ENCODE measurements around the gene TNFRSF19.

Gene TNFRSF19

DNA sequence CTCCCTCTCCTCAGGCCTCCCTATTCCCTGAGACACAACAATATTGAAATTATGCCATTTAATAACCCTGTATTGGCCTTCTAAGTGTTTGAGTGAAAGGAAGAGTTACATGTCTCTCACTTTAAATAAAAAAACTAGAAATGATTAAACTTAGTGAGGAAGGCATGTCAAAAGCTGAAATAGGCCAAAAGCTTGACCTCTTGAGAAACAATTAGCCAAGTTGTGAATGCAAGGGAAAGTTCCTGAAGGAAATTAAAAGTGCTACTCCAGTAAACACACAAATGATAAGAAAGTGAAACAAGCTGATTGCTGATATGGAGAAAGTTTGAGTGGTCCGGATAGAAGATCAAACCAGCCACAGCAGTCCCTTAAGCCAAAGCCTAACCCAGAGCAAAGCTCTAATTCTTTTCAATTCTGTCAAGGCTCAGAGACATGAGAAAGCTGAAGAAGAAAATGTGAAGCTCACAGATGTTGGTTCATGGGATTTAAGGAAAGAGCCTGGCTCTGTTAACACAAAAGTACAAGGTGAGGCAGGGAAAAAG is 127.6 kb downstream of the TNFRSF19 start:
- no peak overlapping the region for H3K4me3 ChIP-seq (ENCODE audit: low read length)
- DNase-seq (ENCODE audit: low read depth, low spot score): no peak

DNA sequence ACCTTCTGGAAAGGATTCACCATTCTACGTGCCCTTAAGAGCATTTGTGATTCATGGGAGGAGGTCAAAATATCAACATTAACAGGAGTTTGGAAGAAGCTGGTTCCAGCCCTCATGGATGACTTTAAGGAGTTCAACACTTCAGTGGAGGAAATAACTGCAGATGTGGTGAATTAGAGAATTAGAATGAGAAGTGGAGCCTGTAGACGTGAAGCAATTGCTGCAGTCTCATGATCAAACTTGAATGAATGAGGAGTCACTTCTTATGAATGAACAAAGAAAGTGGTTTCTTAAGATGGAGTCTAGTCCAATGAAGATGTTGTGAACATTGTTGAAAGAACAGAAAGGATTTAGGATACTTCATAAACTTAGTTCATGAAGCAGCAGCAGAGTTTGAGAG is 129.1 kb downstream of the TNFRSF19 start:
- DNase-seq (ENCODE audit: low read depth, low spot score): no peak

DNA sequence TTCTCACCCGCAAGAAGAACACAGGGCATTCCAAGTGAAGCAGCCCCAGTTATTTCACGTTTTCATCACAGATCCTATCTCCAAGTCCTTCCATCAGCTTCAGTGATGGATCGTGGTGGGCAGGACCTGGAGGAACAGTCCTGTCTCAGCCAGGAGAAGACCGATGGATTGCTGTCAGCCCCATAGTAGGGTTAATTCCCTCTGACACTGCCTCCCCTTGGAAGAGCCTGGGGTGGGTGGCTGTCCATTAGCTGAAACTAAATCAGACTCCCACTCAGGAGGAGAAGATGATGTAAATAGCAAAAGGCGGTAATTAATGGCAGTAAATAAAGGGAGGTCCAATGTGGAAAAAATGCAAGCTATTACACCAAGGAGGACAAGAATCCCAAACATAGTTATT is 131.0 kb downstream of the TNFRSF19 start:
- H3K4me3 ChIP-seq (ENCODE audit: low read length): no peak overlapping the region
- no peak for DNase-seq (ENCODE audit: low read depth, low spot score)

More for the DNA sequence above, 129.1 kb downstream of the TNFRSF19 start:
- no peak overlapping the region for H3K4me3 ChIP-seq (ENCODE audit: low read length)

DNA sequence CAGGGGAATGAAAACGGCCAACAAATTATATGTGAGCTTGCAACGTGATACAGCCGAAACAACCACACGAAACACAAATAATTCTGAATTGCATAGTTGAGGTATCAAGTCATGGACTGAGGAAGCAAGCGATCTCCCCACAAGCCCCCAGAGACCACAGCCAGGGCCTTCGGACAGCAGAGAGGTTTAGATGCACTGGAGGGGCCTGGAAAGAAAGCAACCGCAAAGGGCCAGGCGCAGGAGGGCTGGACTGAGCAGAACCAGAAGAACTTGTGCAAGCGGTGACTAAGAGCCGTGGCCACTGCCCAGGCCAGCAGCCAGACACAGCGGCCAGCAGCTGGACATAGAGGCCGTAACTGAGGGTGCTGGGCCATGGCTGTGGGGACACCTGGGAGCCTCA is 131.4 kb downstream of the TNFRSF19 start:
- no peak for DNase-seq (ENCODE audit: low read depth, low spot score)
- H3K4me3 ChIP-seq (ENCODE audit: low read length): no peak overlapping the region

DNA sequence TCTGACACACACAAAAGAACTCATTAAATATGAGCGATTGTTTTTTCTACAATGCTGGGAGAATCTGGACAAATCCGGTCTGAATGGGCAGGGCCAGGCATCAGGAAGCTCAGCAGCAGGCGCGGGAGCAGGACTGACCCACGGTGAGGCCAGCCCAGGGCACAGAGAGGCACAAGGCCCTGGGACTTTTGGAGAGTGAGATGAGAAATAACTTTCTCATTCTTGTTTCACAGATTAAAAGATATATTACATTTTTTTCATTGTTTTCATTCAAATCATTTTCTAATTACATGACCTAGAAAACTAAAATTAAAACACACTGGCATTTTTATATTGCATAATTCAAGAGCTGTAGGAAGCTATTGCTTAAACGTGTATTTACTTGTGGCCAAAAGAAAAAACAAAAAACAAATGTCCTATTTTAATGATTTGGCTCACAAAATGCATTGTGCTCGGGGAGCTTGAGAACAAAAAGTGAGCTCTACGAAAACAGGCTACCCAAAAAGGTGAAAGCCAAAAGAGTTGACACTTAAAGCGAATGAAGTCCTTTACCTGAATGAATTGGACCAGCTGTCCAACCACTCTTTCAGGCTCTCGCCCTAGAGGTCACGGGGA is 133.1 kb downstream of the TNFRSF19 start:
- H3K4me3 ChIP-seq (ENCODE audit: low read length): no peak overlapping the region
- no peak for DNase-seq (ENCODE audit: low read depth, low spot score)

DNA sequence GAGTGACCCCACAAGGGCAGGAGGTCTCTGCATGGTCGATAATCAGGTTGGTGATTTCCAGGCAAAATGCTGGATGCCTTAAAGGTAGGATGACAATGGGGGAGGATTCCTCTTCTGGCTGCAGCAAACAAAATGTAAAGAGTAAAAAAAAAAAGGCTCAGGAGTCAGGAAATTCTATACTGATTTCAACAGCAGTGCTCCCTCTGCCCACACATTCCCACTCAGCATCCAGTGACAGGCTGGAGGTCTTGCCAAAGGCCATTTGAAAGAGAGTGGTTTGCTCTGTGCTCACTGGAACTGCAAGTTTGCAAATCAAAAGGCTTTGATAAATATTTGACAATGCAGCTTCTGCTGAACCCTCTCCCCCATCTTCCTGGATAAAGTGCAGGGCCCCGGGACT is 135.4 kb downstream of the TNFRSF19 start:
- H3K4me3 ChIP-seq (ENCODE audit: low read length): no peak overlapping the region
- no peak for DNase-seq (ENCODE audit: low read depth, low spot score)

DNA sequence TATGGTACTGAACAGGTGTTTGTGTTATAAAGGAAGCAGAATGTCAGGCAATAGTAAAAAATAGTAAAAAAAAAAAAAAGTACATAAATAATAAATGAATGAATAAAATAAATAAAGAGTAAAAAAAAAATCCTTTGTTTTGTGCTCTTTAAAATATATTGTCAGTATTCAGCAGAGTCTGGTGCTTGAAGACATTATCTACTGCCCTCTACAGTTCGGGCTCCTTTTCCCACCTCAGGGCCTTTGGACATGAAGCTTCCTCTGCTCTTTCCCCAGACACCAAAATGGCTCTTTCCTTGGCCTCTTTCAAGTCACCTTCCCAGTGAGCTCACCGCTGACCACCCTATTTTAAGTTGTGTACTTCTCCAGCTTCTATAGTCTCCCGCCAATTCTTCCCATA is 137.5 kb downstream of the TNFRSF19 start:
- no peak overlapping the region for H3K4me3 ChIP-seq (ENCODE audit: low read length)
- DNase-seq (ENCODE audit: low read depth, low spot score): no peak

DNA sequence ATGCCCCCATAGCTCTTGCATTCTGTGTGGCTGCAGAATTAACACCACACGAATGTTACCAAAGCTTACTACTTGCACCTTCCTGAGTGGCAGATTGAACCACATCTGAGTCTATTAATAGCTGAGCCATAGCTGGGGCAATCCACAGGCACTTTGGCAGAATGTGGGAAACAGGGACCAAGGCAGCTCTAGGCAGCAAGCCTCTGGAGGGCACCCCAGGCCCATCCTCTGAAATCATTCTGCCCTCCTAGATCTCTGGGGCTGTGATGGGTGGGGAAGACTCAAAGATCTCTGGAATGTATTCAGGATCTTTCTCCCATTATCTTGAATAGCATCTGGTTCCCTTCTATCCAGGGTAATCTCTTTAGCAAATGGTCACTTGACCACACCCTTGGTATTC is 139.3 kb downstream of the TNFRSF19 start:
- no peak for DNase-seq (ENCODE audit: low read depth, low spot score)
- no peak overlapping the region for H3K4me3 ChIP-seq (ENCODE audit: low read length)

DNA sequence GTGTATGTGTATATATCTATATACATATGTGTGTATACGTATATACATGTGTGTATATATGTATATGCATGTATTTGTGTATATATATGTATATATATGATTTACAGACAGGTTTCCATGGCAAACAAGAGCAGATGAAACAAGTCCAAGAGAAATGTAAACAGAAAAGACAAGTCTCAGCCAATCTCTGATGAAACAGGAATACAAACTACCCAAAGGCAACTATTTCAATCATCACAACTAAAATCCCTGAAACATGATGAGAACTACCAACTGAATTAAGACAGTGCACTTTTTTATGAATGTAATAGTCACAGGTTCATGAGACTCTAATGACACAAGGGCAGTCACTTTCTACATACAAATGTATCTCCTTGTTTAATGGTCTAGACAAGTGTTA is 140.2 kb downstream of the TNFRSF19 start:
- no peak overlapping the region for H3K4me3 ChIP-seq (ENCODE audit: low read length)
- DNase-seq (ENCODE audit: low read depth, low spot score): no peak

DNA sequence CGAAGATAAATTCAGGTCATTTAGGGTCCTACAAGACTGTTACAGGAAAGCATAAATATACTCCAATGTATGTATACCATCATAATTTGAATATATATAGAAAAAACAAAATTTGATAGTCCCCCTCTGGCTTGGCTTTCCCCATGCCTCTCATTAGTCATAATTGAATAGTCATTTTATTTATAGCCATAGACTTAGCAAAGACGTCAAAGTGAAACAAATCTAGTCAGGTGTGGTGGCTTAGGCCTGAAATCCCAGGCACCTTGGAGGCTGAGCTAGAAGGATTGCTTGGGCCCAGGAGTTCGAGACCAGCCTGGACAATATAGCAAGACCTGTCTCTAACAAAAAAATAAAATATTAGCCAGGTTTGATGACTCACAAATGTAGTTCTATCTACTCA is 141.1 kb downstream of the TNFRSF19 start:
- no peak overlapping the region for H3K4me3 ChIP-seq (ENCODE audit: low read length)
- no peak for DNase-seq (ENCODE audit: low read depth, low spot score)

DNA sequence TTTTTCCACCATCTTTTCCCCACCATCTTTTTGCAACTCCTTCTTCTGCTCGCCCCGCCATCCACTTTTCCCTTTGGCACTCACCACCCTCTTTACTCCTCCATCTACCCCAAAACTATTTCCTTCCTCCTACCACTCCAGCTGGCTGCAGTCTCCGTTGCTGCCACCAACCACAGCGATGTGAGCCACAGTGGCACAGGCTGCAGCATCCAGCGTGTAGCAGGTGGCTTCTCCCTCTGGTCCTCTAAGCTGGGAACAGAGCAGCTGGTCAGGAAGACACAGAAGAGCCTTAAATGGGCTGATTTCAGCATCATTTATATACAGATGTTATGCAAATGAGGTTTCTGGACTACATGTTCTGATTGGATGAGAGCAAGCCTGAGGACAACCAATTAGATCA is 144.5 kb downstream of the TNFRSF19 start:
- DNase-seq (ENCODE audit: low read depth, low spot score): peak; percentile 62
- H3K4me3 ChIP-seq (ENCODE audit: low read length): no peak overlapping the region

DNA sequence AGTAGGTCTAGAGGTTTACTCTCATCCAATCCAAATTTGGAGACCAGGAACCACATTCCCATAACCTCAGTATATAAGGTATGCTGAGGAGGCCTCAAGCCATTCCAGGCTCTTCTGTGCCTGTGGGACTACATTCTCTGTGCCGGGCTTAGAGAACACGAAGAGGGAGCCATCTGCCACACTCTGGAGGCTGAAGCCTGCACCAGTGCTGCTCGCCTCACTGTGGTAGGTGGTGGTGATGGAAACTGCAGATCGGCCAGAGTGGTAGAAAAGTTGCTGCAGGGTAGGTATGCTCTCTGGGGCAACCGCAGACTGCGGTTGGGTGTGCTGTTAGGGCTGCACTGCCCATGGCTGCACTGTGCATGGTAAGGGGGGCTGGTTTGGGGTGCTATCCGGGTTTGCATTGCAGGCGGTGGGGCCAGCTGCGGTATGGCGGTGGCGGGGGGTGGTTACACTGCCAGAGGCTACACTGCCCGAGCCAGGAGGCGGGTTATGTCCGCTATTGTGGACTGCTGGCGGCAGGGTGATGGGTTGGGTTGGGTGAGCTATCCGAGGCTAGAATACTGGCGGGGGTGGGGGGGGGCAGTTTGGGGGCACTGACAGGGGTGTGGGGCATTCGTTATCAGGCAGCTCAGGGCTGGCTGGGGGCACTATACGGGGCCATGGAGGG is 145.0 kb downstream of the TNFRSF19 start:
- DNase-seq (ENCODE audit: low read depth, low spot score): no peak
- no peak overlapping the region for H3K4me3 ChIP-seq (ENCODE audit: low read length)

DNA sequence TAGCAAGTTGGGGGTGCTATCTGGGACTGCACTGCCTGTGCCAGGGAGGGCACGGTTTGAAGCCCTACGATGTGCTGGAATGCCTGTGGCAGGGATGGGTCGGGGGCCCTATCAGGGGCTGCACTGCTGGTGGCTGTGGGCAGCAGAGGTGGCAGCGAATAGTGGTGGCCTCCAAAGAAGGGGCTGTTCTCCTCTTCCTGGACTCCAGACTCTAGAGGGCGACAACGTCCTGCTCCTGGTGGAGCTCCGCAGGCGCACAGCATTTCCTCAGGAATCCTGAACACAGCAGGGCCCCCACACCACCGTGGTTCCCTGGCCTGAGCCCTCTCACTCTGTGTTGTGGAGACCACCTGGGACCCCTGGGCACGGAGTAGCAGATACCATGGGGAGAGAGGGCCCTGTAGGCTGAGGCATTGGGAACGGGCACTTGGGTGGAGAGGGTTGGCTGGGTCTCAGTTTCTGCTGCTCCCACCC is 145.6 kb downstream of the TNFRSF19 start:
- H3K4me3 ChIP-seq (ENCODE audit: low read length): no peak overlapping the region
- peak; percentile 23 for DNase-seq (ENCODE audit: low read depth, low spot score)

DNA sequence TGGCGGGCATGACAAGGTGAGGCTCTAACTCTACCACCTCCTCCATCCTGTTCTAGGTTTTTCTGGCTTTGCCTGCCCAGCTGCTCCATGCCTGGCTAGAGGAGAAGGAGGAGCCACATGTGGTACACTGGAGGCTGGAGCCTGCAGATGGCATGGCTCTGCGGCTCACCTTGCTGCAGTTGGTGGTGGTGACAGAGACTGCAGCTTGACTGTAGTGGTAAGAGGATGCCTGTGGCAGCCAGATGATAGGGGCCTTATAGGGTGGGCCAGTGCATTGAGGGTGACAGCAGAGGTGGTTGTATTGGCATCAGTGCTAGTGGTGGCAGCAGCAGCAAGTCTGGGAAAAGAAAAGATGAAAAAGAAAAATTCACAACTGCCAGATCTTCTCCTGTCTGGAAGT is 146.2 kb downstream of the TNFRSF19 start:
- peak; percentile 90 for DNase-seq (ENCODE audit: low read depth, low spot score)
- H3K4me3 ChIP-seq (ENCODE audit: low read length): no peak overlapping the region

DNA sequence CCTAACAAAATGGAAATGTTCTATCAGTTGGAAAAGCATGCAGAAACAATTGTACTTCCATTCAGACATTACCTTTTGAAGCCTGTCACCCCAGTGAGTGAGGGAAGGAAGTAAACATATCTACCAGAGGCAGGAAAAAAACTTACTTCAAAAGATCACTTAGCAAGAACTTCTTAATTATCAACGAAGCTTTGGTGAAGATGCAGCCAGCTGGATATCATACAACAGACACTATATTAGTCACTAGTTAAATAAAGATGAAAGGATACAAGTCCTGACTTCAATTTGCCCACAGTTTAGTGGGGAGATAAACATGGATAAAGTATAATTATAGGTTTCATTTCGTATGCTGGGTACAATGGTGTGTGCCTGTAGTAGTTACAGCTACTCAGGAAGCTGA is 148.8 kb downstream of the TNFRSF19 start:
- peak; percentile 71 for DNase-seq (ENCODE audit: low read depth, low spot score)
- H3K4me3 ChIP-seq (ENCODE audit: low read length): no peak overlapping the region

DNA sequence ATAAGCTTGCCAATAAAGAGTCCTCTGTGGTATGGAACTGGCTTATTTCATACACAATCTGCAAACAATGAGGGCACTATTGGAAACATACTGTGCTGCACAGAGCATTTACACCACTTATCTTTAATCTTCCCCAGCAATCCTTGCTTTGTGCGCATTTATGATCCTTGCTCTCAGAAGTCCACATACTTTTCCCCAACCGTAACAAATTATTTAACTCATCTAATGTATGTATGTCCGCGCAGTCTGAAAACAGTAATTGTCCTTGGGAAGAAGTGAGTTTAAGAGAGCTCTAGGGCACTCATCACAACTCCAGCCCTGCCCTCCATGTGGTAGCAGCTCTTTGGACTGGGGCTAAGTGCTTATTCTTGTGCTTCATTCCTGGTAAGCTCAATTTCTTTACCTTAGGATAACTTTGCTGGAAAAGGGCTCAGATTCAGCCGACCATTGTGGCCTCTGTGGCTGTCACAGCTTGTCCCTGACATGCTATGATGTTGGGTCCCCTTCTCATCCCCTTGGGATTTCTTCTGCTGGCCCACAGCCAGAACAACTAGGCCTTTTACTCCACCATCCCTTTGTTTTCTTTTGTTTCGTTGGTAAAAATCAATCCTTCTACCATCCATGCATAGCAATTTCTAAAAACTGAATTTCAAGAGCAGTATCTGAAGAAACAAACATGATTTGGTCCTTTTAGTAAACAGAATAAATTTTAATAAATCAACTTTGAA is 152.7 kb downstream of the TNFRSF19 start:
- no peak overlapping the region for H3K4me3 ChIP-seq (ENCODE audit: low read length)
- no peak for DNase-seq (ENCODE audit: low read depth, low spot score)

DNA sequence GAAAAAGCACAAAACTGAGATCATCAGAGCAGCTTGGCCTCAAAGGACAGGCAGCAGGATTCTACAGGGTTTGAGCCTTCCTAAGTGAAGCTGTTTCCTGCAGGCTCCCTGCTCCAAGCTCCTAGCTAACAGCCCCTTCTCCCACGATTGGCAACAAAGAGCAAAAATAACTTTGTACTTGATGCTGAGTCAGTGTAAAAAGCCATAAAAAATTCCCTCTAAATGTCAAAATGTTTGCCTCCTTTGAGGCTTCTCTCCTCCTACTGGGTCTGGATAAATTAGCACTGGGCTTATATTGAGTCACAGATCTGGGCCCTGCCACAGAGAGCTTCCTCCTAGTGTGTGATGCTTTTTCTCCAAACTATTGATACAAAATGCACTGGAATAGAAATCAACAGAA is 153.3 kb downstream of the TNFRSF19 start:
- no peak overlapping the region for H3K4me3 ChIP-seq (ENCODE audit: low read length)
- no peak for DNase-seq (ENCODE audit: low read depth, low spot score)

DNA sequence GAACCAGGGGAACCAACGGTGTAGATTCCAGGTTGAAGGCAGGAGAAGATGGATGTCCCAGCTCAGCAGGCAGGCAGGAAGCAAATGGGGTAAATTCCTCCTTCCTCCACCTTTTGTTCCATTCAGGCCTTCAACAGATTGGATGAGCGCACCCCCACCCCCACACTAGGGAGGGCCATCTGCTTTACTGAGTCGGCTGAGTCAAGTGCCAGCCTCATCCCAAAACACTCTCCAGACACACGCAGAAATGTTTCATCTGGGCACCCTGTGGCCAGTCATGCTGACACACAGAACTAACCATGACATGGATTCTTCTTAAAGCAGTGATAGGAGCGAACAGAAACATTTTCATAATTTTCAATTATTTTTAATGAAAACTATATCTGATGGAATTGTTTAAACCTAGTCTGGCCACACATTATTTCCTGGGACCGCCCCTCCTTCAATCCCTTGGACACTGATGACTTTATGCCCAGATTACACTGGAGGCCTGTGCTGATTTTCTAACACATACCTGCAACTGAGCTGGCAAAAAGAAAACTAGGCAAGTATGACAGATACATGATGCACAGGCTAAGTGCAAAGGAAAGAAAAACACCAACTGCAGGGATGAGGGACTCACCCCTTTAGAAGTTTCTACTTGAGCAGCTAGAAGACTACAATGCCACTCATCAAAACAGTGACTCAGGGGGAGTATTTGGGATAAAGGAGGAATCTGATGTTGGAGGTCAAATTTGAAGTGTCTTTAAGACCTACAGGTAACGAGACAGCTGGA is 154.2 kb downstream of the TNFRSF19 start:
- no peak overlapping the region for H3K4me3 ChIP-seq (ENCODE audit: low read length)
- DNase-seq (ENCODE audit: low read depth, low spot score): no peak
